AG04450 (cell line): Measurements from ENCODE around the gene IPPK. TPM values are rescaled to one million over a fixed set of nuclear protein-coding genes. Genes with fewer than 3 reads are reported as not detected.

Experiments
- CTCF ChIA-PET: fragments of 300-600, 350-600 bp; formaldehyde crosslinking; extraction: SDS; loops from one replicate; lab custom pipeline; 2022; ENCODE audit warnings: antibody characterized with exemption, inconsistent platforms; lab: Charles Lee
- POLR2A ChIA-PET: fragments of 350-600 bp; formaldehyde crosslinking; extraction: SDS; loops from one replicate; lab custom pipeline; 2021; ENCODE audit warnings: antibody characterized with exemption, inconsistent platforms; lab: Yijun Ruan, JAX
- DNase-seq: peaks from one replicate; pipeline ENCODE4 v3.0.0-alpha.2; 2011; ENCODE audit warnings: low read depth, low spot score
- H3K27ac ChIP-seq: one replicate; pipeline ENCODE4 v1.5.1; 2012; ENCODE audit warnings: low read depth, low read length, control low read depth
- H3K27me3 ChIP-seq: one replicate; pipeline ENCODE4 v1.6.0; 2012; ENCODE audit warnings: low read length; ENCODE audit not compliant: control insufficient read depth, insufficient read depth
- H3K4me3 ChIP-seq: 2 replicates; pipeline ENCODE4 v1.5.1; 2011; ENCODE audit warnings: mild to moderate bottlenecking, low read depth, low read length, control low read depth
- H3K9me3 ChIP-seq: 2 replicates; pipeline ENCODE4 v1.5.1; 2012; ENCODE audit warnings: low read length; ENCODE audit not compliant: control insufficient read depth, insufficient read depth
- polyA plus RNA-seq: library from polyadenylated mRNA; depleted of rRNA; stranded (reverse); fragments of >200 nt; gene quantifications from 2 replicates; pipeline ENCODE4 v1.2.3, GENCODE V29; 2011
- TF ChIP-seq, protein P1 (sequence below): IDR thresholded peaks from 2 replicates; pipeline ENCODE4 v1.5.1; 2011; ENCODE audit warnings: low read depth, low read length, control low read depth, inconsistent platforms

The IPPK gene
- polyA plus RNA-seq, 1 experiment: 15.1 TPM

DNA sequence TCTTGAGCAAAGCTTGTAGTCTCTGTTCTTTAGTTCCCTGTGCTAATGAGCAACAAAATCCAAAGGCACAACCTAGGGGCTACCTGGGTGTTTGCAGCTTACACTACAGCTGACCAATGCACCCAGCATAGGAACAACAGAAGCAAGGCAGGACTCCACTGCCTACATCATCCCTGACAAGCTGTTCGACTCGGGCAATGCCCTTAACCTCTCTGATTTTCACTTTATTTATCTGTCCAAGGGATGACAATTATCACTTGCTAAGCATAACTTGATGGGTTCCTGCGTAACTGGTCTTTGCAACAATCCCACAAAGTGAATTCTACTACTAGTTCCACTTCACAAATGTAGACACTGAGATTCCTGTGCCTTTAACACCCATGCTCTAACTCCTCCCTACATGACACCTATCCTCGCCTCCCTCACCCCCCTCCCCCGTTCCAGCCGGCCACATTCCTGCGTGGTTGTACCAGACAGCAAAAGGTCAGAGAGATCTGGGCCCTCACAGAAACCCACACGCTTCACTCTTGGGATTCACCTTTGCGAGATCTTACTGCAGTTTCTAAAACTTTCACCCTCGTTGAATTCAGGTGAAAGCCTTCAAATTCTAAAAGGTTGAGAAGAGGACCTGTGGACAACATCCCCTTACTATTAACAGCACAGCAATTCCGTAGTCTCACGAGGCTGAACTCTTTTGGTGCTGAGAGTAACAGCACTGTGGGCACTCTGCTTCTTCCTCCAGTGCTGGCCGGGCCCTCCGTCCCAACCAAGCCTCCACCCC lies 995 bp downstream of the IPPK start:
- POLR2A ChIA-PET: no interaction called here
- peak overlapping the region; percentile 78 for H3K27ac ChIP-seq

DNA sequence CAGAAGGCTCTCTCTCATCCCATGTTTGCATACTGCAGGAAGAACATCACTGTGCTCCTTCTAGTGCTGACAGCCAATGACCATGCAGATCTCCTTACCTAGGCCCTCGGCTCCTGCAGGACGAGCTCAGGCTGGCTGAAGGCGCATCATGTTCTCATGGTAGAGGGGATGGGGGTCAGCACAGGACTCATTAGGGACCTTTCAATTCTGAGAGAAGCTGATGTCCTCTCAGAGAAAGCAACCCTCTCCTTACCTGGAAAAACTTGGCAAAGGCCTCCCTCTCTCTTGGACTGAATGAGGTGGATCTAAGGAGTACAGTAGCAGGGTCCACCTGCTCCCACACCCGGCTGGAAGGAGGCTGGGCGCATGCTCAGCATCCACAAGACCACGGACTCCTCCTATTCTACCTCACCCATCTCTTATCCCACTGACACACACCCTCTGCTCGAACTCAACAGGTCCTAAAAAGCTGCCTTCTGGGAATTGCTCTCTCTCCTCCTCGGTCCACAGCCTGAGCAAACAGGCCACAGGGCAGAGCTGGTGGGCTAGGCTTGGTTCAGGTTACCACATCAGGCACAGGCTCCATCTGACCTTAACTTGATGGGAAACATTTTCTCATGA lies 2.9 kb downstream of the IPPK start:
- ChIA-PET POLR2A (no interaction called here), CTCF (interaction anchor here (0.8 kb wide), 1 partner anchor 124 kb away, joined by 3 read pairs; no protein-coding TSS in a partner anchor)
- DNase-seq: no peak
- Histone ChIP-seq H3K27me3 (no peaks in the 10 kb centered on the region), H3K4me3 (no peak overlapping the region), H3K9me3 (no peaks in the 10 kb centered on the region; the same call in 1 of the 2 replicates), H3K27ac (no peak overlapping the region)
- TF ChIP-seq, protein P1, sequence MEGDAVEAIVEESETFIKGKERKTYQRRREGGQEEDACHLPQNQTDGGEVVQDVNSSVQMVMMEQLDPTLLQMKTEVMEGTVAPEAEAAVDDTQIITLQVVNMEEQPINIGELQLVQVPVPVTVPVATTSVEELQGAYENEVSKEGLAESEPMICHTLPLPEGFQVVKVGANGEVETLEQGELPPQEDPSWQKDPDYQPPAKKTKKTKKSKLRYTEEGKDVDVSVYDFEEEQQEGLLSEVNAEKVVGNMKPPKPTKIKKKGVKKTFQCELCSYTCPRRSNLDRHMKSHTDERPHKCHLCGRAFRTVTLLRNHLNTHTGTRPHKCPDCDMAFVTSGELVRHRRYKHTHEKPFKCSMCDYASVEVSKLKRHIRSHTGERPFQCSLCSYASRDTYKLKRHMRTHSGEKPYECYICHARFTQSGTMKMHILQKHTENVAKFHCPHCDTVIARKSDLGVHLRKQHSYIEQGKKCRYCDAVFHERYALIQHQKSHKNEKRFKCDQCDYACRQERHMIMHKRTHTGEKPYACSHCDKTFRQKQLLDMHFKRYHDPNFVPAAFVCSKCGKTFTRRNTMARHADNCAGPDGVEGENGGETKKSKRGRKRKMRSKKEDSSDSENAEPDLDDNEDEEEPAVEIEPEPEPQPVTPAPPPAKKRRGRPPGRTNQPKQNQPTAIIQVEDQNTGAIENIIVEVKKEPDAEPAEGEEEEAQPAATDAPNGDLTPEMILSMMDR: no peak

More for the DNA sequence above, 995 bp downstream of the IPPK start:
- TF ChIP-seq, protein P1: no peak
- H3K9me3 ChIP-seq: no peaks in the 10 kb centered on the region; the same call in 1 of the 2 replicates
- peak overlapping the region; percentile 91 for H3K4me3 ChIP-seq
- no peaks in the 10 kb centered on the region for H3K27me3 ChIP-seq
- CTCF ChIA-PET: no interaction called here
- DNase-seq: no peak

DNA sequence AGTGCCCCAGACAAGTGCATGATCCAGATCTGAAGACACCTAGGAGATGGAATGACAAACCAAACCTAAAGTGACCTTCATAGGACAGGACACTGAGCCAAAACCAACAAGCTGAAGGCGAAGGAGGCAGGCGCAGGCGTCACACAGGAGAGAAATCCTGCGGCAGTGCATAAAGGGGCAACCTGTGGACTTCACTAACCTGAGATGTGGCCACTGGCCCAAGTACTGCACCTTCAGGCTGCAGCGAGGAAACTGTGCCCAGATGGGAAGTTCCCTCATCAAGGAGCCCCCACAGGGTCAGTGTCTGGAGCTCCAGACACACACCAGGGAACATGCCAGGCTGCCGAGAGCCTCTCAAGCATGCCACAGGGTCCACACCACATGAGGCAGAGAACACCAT lies 3.7 kb downstream of the IPPK start:
- no peak for DNase-seq
- Histone ChIP-seq H3K9me3 (no peaks in the 10 kb centered on the region; the same call in 1 of the 2 replicates), H3K4me3 (no peak overlapping the region), H3K27ac (no peak overlapping the region), H3K27me3 (no peaks in the 10 kb centered on the region)
- ChIA-PET POLR2A (no interaction called here), CTCF (no interaction called here)
- TF ChIP-seq, protein P1: no peak

DNA sequence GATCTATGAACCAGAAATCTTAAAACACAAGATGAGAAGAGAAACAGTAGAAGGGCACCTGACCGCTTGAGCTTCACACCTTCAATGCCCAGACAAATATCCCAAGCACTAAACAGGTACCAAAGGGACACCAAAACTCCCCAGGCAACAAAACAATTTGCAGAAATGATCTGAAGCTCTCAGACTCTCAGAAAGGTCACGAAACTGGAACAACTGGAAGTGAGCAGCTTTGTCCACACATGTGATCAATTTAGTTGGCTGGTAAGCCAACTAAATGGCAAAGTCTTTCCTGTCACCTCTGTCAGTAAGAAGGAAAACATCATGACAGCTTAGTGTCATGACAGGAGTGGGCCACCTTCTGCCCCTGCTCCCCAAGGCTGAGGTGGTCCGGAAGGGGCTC lies 4.1 kb downstream of the IPPK start:
- DNase-seq: no peak
- TF ChIP-seq, protein P1: no peak
- ChIA-PET POLR2A (no interaction called here), CTCF (no interaction called here)
- Histone ChIP-seq H3K9me3 (no peaks in the 10 kb centered on the region; the same call in 1 of the 2 replicates), H3K27me3 (no peaks in the 10 kb centered on the region), H3K27ac (no peak overlapping the region), H3K4me3 (no peak overlapping the region)
